Activated T-cell treated with anti-CD3 and anti-CD28 coated beads, Interleukin-2, amount 50 U/mL, for 48 hours (primary cell): ENCODE data around the gene GALK1.
A peak's percentile ranks its signal among the peaks of the same experiment; 100 is the strongest.
"Not testable (repeated sequence)": the region's sequence is repeated elsewhere in the genome, so short reads cannot be mapped to it uniquely, and the experiment has no call there.

Experiments
- DNase-seq, 2 experiments: peaks; one replicate each; pipeline ENCODE4 v3.0.0-alpha.2; 2020

GALK1 gene

GRCh38 chr17:75764711-75765421, at the start of gene GALK1:
Gene GALK1 (minus strand): TSS chr17:75765192. CDS start chr17:75765136, 56 bp downstream.
- peak; percentile 77 to 83 for DNase-seq

DNA sequence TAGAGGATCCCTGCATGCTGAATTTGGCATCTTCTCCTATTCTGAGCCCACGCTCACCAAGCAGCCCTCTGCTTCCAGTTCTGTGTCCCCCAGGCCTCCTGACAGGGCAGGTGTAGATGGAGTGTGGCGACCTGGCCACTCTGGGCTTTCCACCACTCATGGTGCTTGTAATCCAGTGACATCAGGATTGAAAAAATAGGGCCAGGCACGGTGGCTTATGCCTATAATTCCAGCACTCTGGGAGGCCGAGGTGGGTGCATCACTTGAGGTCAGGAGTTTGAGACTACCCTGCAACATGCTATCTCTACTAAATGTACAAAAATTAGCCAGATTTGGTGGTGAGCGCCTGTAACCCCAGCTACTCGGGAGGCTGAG, 49.0 kb upstream of the GALK1 start:
- no peak for DNase-seq

- DNase-seq: no peak
Observed at GRCh38 chr17:75813081-75814020, 48.4 kb upstream of the GALK1 start.

GRCh38 chr17:75812096-75813013, 47.4 kb upstream of the GALK1 start:
- no peak for DNase-seq

GRCh38 chr17:75811174-75811573, 46.2 kb upstream of the GALK1 start:
- no peak for DNase-seq

GRCh38 chr17:75810756-75811155, 45.8 kb upstream of the GALK1 start:
- not testable (repeated sequence) for DNase-seq

DNA sequence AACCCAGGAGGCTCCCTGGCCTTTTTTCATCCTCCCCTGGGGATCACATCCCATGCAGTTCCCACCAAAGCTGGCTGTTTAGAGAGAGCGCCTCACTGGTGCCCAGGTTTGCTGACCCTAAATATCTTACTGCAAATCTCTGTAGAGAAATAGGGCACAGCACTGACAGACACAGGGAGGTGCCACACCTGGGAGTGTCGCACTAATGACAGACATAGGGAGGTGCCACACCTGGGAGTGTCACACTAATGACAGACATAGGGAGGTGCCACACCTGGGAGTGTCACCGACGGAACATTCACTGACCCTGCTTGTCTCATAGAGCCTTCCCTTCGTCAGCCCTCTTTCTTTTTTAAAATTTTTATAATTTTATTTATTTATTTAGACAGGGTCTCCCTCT, 45.2 kb upstream of the GALK1 start:
- no peak for DNase-seq

- DNase-seq: no peak
Observed at GRCh38 chr17:75809631-75810111, 44.7 kb upstream of the GALK1 start.

GRCh38 chr17:75808905-75809621, 44.1 kb upstream of the GALK1 start:
- no peak for DNase-seq

DNA sequence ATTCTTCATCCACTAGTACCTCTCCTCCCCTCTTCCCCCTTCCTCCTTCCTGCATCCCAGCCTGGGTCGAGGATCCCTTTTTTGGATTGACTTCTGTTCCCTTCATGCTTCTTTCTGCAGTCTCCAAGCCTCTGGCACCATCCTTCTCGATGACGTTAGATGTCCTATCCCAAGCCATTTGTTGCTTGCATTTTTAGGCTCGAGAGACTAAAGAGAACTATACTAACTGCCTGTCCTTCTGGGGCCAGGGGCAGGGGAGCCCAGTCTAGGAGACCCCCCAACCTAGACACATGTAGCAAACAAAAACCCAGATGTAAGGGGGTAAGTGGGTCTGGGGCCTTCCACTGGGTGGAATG, 43.5 kb upstream of the GALK1 start:
- no peak for DNase-seq

GRCh38 chr17:75807861-75808260, 42.9 kb upstream of the GALK1 start:
- no peak for DNase-seq

- no peak for DNase-seq
Observed at GRCh38 chr17:75806822-75807500, 42.0 kb upstream of the GALK1 start.

DNA sequence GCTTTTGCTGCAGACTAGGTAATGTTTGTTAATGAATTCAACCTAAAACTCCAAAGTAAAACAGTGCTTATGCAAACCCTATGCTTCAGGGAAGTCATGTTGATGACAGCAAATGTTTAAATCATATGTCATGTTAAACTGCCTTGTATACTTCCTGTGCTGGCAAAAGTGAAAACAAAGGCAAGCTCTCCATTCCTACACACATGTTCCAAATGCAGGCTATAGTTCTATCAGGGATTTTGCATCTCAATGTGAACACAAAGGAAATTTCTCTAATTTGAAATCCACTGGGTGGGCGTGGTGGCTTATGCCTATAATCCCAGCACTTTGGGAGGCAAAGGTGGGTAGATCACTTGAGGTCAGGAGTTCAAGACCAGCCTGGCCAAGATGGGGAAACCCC, 38.9 kb upstream of the GALK1 start:
- DNase-seq: no peak

DNA sequence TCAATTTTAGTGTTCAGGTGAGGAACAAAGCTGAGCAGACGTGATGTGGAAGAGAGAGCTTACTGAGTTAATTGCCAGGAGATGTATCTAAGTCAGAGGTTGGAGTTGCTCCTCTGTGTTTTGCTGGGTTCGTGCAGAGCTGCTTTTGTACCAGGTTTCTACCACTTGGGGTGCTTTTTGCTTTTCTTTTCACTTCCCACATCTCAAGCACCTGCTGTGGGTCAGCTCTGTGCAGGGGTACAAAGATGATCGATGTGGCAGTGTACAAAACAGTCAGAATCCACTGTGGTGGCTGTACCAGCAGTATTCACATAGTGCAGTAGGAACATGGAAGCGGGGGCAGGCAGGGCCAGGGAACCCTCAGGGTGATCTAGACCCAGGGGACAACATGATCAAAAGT, 34.4 kb upstream of the GALK1 start:
- DNase-seq: no peak

DNA sequence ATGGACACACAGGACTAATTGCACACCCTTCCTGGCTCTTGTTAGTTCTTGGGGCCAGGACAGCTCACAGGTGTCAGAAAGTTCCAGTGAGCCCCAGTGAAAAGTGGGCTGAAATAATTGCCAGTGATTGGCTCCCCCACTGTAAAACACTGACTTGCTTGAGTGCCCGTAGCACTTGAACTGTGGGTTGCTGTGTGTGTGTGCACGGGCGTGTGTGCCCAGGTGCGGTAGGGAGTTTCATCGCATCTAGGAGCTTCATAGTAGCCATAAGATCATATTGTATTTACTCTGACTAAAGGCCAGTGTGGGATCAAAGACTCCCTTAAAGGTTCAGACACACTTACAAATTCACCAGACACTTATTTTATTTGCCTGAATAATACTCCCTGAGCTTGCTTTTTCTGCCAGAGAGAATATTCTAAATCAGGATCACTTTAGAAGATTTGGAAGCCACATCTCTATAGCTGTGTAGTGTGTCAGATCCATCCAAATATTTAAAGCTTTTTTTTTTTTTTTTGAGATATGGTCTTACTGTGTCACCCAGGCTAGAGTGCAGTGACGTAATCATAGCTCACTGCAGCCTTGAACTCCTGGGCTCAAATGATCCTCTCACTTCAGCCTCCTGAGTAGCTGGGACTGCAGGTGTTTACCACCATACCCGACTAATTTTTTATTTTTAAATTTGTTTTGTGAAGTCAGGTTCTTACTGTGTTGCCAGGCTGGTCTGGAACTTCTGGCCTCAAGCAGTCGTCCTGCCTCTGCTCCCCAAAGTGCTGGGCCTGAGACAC, 31.0 kb upstream of the GALK1 start:
- no peak for DNase-seq

DNA sequence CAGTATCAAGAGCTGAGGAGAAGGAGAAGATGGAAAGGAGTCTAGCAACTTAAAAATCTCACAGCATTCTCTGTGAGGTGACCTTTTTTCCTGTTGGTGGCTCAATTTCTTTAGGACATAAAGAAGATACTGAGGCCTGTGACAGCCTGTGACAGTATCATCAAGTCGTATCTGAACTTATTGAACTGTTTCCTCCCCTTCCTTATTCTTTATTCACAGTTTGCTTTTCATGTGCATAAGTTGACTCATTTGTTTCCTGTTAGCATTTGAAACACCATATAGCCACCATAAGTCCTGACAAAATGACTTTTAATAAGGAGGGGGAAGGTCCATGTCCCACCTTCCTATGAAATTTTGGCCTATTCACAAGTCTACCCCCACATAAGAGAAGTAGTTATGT, 28.5 kb upstream of the GALK1 start:
- DNase-seq: no peak

GRCh38 chr17:75791254-75791653, 26.3 kb upstream of the GALK1 start:
- DNase-seq: no peak

- DNase-seq: peak in 1 of 2 experiments; percentile 92
Observed at GRCh38 chr17:75785016-75785890, 20.3 kb upstream of the GALK1 start.

DNA sequence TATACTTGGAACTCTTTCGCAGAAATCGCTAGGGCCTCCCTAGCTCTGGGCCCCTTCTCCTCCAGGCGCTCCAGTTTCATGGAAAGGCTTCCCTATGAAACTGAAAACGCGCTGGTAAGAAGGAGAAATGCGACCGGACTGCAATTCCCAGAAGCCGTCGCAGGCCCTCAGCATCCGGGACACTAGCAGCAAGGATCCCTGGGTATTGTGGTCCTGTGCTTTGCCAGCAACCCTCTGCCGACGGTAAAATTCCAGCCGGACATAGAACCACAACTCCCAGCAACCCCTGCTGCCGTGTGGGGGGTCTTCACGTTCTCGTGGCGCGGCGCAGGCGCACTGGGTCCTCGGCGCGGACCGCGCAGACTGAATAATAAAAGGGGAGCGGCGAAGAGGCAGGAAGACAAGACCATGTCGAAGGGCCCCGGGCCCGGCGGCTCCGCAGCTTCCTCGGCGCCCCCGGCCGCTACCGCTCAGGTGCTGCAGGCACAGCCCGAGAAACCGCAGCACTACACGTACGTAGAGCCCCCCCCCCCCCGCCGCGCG, 19.6 kb upstream of the GALK1 start, which contains the start of gene UNK:
Gene UNK, plus strand, starts transcription at position 334 of the 543 bp plus-strand sequence. Its CDS starts 75 bp downstream, at position 409.
- peak; percentile 95 to 96 for DNase-seq
